ENCODE results near the gene RBM48.
"Not testable (repeated sequence)": the region's sequence is repeated elsewhere in the genome, so short reads cannot be mapped to it uniquely, and the experiment has no call there.

The RBM48 gene

DNA sequence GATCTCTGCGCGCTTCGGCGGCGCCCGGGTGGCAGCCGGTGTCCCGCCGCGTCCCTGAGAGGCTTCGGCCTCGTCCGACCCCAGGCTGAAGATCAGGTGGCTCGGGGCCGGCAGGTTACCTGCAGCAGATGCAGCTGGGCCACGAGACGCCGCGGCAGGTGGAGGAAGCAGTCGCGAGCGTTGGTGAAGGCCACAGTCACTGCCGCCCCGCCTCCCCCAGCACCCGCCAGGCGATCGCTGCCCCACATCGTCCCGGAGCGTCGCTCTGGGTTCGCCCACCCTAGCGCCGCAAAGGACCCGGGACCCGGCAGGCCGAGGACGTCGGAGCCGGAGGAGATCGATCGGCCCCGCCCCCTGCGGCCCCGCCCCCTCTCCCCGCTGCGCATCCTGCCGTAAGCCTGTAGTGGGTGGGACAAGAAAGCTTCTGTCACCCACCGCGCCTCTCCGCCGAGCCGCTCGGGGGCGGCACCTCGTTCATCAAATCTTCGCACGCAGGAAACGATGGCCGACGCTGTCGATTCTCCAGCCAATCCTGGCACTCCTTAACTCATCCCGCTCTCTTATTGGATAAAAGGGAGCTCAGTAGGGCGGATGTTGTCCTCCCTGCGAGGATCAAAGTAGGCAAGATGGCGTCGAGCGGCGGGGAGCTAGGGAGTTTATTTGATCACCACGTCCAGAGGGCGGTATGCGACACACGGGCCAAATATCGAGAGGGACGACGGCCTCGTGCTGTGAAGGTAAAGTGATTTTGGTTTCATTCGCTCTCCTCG is at the start of gene RBM48, which contains the start of gene PEX1:
RBM48 (plus strand) TSS at position 608 of the 770 bp plus-strand sequence; CDS start at position 627, 19 bp downstream.
PEX1 (minus strand) TSS at position 333 of the 770 bp plus-strand sequence; CDS start at position 248, 85 bp downstream.
- DNase-seq (ENCODE audit: low read depth), result peak; percentile 99
- peak within 1 kb of the TSS; percentile 100 for H3K4me3 ChIP-seq (ENCODE audit: control insufficient read depth, low read depth, low read length)
- no peak for TF ChIP-seq CTCF (conservative IDR thresholded peaks at IDR 0.05; ENCODE audit: control insufficient read depth, insufficient read depth, low read depth, low read length)

- not testable (repeated sequence) for H3K4me3 ChIP-seq (ENCODE audit: control insufficient read depth, low read depth, low read length); DNase-seq (ENCODE audit: low read depth)
Measured at GRCh38 chr7:92479146-92479545, 49.4 kb upstream of the RBM48 start.

DNA sequence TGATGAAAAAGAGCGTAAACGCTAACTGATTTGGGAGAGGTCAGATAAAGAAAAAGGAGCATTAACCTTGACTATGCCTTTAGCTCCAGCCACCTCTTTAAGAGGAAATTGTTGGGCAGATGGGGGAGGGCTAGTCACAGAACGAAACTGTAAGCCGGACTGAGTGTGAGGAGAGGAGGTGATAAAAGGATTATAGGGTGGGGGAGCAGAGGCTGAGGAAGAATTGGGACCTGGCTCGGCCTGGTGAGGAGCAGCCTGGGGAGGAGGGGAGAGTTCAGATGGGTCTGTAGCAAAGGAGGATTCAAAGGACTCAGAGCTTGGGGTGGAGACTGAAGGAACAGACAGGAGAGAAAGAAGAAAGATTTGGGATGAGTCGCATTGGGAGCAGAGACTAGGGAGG is 45.0 kb upstream of the RBM48 start:
- DNase-seq (ENCODE audit: low read depth), result not testable (repeated sequence)

DNA sequence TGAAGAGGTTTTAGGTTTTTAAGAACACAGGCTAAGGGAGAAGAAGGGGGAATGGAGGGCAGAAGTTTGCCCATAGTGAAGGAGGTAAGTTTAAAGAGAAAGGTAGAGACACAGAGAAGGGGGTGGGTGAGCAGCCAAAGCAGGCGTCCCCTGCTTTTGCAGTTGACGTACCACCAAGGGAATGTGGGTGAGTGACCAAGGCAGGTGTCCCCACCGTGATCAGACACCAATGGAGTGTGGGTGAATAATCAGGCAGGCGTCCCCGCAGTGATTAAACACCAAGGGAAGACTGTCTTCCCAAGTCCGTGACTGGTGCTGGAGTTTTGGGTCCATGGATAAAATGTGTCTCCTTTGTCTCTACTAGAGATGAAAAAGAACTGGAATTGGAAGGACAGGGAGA is 44.4 kb upstream of the RBM48 start:
- DNase-seq (ENCODE audit: low read depth); H3K4me3 ChIP-seq (ENCODE audit: control insufficient read depth, low read depth, low read length): not testable (repeated sequence)

More for the DNA sequence above, 45.0 kb upstream of the RBM48 start:
- H3K4me3 ChIP-seq (ENCODE audit: control insufficient read depth, low read depth, low read length), result not testable (repeated sequence)

GRCh38 chr7:92485267-92485892 is 43.2 kb upstream of the RBM48 start:
- peak; percentile 37 for DNase-seq (ENCODE audit: low read depth)
- H3K4me3 ChIP-seq (ENCODE audit: control insufficient read depth, low read depth, low read length), result no peak overlapping the region
- TF ChIP-seq CTCF (conservative IDR thresholded peaks at IDR 0.05; ENCODE audit: control insufficient read depth, insufficient read depth, low read depth, low read length), result no peak

- TF ChIP-seq CTCF (conservative IDR thresholded peaks at IDR 0.05; ENCODE audit: control insufficient read depth, insufficient read depth, low read depth, low read length), result no peak
- no peak for DNase-seq (ENCODE audit: low read depth)
- H3K4me3 ChIP-seq (ENCODE audit: control insufficient read depth, low read depth, low read length), result no peak overlapping the region
Measured at GRCh38 chr7:92485974-92486373, 42.6 kb upstream of the RBM48 start.

DNA sequence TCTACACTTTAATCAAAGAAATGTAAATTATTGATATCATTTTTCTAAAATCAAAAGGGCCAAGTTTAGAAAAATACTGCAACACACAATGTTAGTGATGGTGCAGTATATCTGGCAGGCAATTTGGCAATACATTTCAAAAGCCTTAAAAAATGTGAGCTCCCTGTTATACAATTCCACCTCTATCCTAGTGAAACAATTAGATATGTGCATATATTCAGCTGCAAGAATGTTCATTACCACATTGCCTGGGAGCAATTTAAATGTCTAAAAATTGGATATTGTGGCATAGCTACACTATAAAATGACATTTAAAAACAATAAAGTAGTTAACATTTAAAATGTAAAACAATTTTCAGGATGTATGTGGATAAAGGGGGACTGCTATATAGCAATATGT is 40.8 kb upstream of the RBM48 start:
- no peak overlapping the region for H3K4me3 ChIP-seq (ENCODE audit: control insufficient read depth, low read depth, low read length)
- no peak for TF ChIP-seq CTCF (conservative IDR thresholded peaks at IDR 0.05; ENCODE audit: control insufficient read depth, insufficient read depth, low read depth, low read length)
- DNase-seq (ENCODE audit: low read depth), result no peak

DNA sequence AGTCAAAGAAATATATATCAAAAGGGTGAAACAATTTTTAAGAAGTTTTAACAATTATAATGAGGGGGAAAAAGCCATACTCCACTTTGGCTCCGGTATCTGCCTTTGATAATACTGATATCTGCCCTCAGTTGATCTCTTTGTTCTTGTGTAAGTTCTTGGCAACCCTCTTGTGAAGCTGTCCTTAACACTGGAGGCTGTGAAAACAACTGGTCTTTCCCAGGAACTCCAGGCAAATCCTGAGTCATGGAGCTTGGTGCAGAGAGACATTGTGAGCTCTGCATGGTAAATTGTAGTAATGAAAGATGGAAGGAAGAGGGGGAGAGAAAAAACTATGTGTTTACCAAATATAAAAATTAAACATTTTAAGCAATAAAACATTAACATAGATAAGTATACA is 39.0 kb upstream of the RBM48 start:
- no peak for TF ChIP-seq CTCF (conservative IDR thresholded peaks at IDR 0.05; ENCODE audit: control insufficient read depth, insufficient read depth, low read depth, low read length)
- no peak overlapping the region for H3K4me3 ChIP-seq (ENCODE audit: control insufficient read depth, low read depth, low read length)
- peak; percentile 16 for DNase-seq (ENCODE audit: low read depth)

All from fibroblast of mammary gland (primary cell).